WTC11 (cell line): ENCODE data around the gene SCUBE1. TPM values are rescaled to one million over a fixed set of nuclear protein-coding genes. Genes with fewer than 3 reads are reported as not detected.
A peak's percentile ranks its signal among the peaks of the same experiment; 100 is the strongest.

ENCODE experiments used
- ATAC-seq: fragments of 200-7000 bp; cut with Tn5 transposase; 2 replicates; pipeline ENCODE4 v1.10.0; 2021; ENCODE audit warnings: mild to moderate bottlenecking, moderate library complexity
- CTCF ChIA-PET: fragments of 300-600 bp; sonication (Branson Sonifier 250); formaldehyde crosslinking; loops from one replicate; lab custom pipeline; 2021; ENCODE audit warnings: antibody characterized with exemption; lab: Charles Lee
- POLR2A ChIA-PET: fragments of 350-600 bp; sonication (Branson Sonifier 250); formaldehyde crosslinking; loops from one replicate; lab custom pipeline; 2021; ENCODE audit warnings: antibody characterized with exemption; lab: Charles Lee
- DNase-seq: peaks from one replicate; pipeline ENCODE4 v3.0.0; 2021; ENCODE audit warnings: low spot score
- H3K27ac Mint-ChIP-seq: 2 replicates; pipeline ENCODE4 v1.8.0; 2021; ENCODE audit warnings: mixed read lengths
- H3K27me3 Mint-ChIP-seq: 2 replicates; pipeline ENCODE4 v1.8.0; 2021; ENCODE audit warnings: low read depth, mild to moderate bottlenecking, moderate library complexity, mixed read lengths
- H3K36me3 Mint-ChIP-seq: 2 replicates; pipeline ENCODE4 v1.8.0; 2021; ENCODE audit warnings: mixed read lengths
- H3K4me1 Mint-ChIP-seq: 2 replicates; pipeline ENCODE4 v1.8.0; 2022; ENCODE audit warnings: mixed read lengths
- H3K4me3 Mint-ChIP-seq: 2 replicates; pipeline ENCODE4 v1.8.0; 2021; ENCODE audit warnings: mild to moderate bottlenecking, moderate library complexity, mixed read lengths
- H3K9me3 Mint-ChIP-seq: 2 replicates; pipeline ENCODE4 v1.8.0; 2021; ENCODE audit warnings: mixed read lengths
- ARID4B ChIP-seq: sonication (generic); formaldehyde crosslinking; IDR thresholded peaks from 2 replicates; pipeline ENCODE4 v1.8.0; 2023; ENCODE audit warnings: missing genetic modification reagents, mild to moderate bottlenecking, borderline replicate concordance
- ATF3 ChIP-seq: sonication (generic); formaldehyde crosslinking; conservative IDR thresholded peaks from 2 replicates; pipeline ENCODE4 v1.8.1; 2022; ENCODE audit warnings: mild to moderate bottlenecking, missing genetic modification reagents
- ESRRA ChIP-seq: sonication (generic); formaldehyde crosslinking; IDR thresholded peaks from 2 replicates; pipeline ENCODE4 v1.8.1; 2022; ENCODE audit warnings: mild to moderate bottlenecking, missing genetic modification reagents, borderline replicate concordance
- ETV6 ChIP-seq: sonication (generic); formaldehyde crosslinking; IDR thresholded peaks from 2 replicates; pipeline ENCODE4 v1.8.1; 2022; ENCODE audit warnings: mild to moderate bottlenecking, missing genetic modification reagents
- FOXK1 ChIP-seq: sonication (generic); formaldehyde crosslinking; IDR thresholded peaks from 2 replicates; pipeline ENCODE4 v1.8.0; 2022; ENCODE audit warnings: mild to moderate bottlenecking, moderate library complexity, missing genetic modification reagents
- IRF2 ChIP-seq: sonication (generic); formaldehyde crosslinking; IDR thresholded peaks from 2 replicates; pipeline ENCODE4 v1.8.0; 2022; ENCODE audit warnings: low read depth, missing genetic modification reagents, borderline replicate concordance
- MAX ChIP-seq: sonication (generic); formaldehyde crosslinking; IDR thresholded peaks from 2 replicates; pipeline ENCODE4 v1.8.0; 2022; ENCODE audit warnings: mild to moderate bottlenecking, missing genetic modification reagents
- NFATC4 ChIP-seq: fragments of 250-450 bp; sonication (Bioruptor Pico); IDR thresholded peaks from 2 replicates; pipeline ENCODE4 v1.9.0; 2021; ENCODE audit warnings: mild to moderate bottlenecking
- NR1H2 ChIP-seq: sonication (generic); formaldehyde crosslinking; IDR thresholded peaks from 2 replicates; pipeline ENCODE4 v1.9.0; 2021; ENCODE audit warnings: mild to moderate bottlenecking, moderate library complexity, missing genetic modification reagents
- PRDM15 ChIP-seq: sonication (generic); formaldehyde crosslinking; IDR thresholded peaks from 2 replicates; pipeline ENCODE4 v1.8.0; 2022; ENCODE audit warnings: missing genetic modification reagents
- SMAD3 ChIP-seq: sonication (generic); formaldehyde crosslinking; IDR thresholded peaks from 2 replicates; pipeline ENCODE4 v1.8.0; 2022; ENCODE audit warnings: missing genetic modification reagents, mild to moderate bottlenecking, borderline replicate concordance
- SMAD4 ChIP-seq: sonication (generic); formaldehyde crosslinking; IDR thresholded peaks from 2 replicates; pipeline ENCODE4 v1.8.0; 2022; ENCODE audit warnings: mild to moderate bottlenecking, missing genetic modification reagents
- TCF7 ChIP-seq: sonication (generic); formaldehyde crosslinking; IDR thresholded peaks from 2 replicates; pipeline ENCODE4 v1.8.0; 2022; ENCODE audit warnings: mild to moderate bottlenecking, low read depth, missing genetic modification reagents, moderate library complexity
- ZBTB21 ChIP-seq: sonication (generic); formaldehyde crosslinking; IDR thresholded peaks from 2 replicates; pipeline ENCODE4 v1.8.1; 2023; ENCODE audit warnings: mild to moderate bottlenecking, missing genetic modification reagents, borderline replicate concordance
- ZNF423 ChIP-seq: fragments of 250-450 bp; sonication (Bioruptor Pico); IDR thresholded peaks from 2 replicates; pipeline ENCODE4 v2.1.2; 2022; ENCODE audit warnings: mild to moderate bottlenecking, moderate library complexity
- ZNF532 ChIP-seq: fragments of 250-450 bp; sonication (Bioruptor Pico); IDR thresholded peaks from 2 replicates; pipeline ENCODE4 v1.9.0; 2021; ENCODE audit warnings: mild to moderate bottlenecking, borderline replicate concordance
- ZNF671 ChIP-seq: fragments of 250-450 bp; sonication (Bioruptor Pico); IDR thresholded peaks from 2 replicates; pipeline ENCODE4 v1.8.0; 2021; ENCODE audit warnings: mild to moderate bottlenecking
- total RNA-seq: library from RNA; stranded (reverse); gene quantifications from 3 replicates; pipeline ENCODE4 v1.2.3, GENCODE V29; 2021

The SCUBE1 gene
- total RNA-seq, 1 experiment from 2014 or later, result 6.9 TPM

- Mint-ChIP-seq H3K36me3 (peaks cover 4% of the 10 kb centered on the region), H3K4me1 (peaks cover 12% of the 10 kb centered on the region), H3K9me3 (peaks cover 21% of the 10 kb centered on the region), H3K27me3 (peaks cover 3% of the 10 kb centered on the region; the same call in 1 of the 2 replicates), H3K4me3 (peak overlapping the region; percentile 24; the same call in 1 of the 2 replicates), H3K27ac (no peak overlapping the region)
- peak; percentile 96 for ATAC-seq
- TF ChIP-seq MAX (CRISPR knock-in tag), result no peak
- no peak for TF ChIP-seq ZBTB21 (CRISPR knock-in tag)
- TF ChIP-seq FOXK1 (CRISPR knock-in tag), result no peak
- no peak for TF ChIP-seq ARID4B (CRISPR knock-in tag)
- no peak for TF ChIP-seq ZNF671 (CRISPR knock-in tag)
- TF ChIP-seq TCF7 (CRISPR knock-in tag), result no peak
- no peak for TF ChIP-seq ESRRA
- TF ChIP-seq ETV6 (CRISPR knock-in tag), result no peak
- no peak for TF ChIP-seq SMAD3 (CRISPR knock-in tag)
- no peak for TF ChIP-seq NR1H2 (CRISPR knock-in tag)
- DNase-seq, result peak; percentile 62
- ChIA-PET CTCF (interaction anchor here (0.7 to 2.8 kb wide), 7 partner anchors 15 to 153 kb away, joined by 3 to 17 read pairs (median 6); no protein-coding TSS in a partner anchor), POLR2A (no interaction called here)
Observed at GRCh38 chr22:43370036-43370435, 26.9 kb upstream of the SCUBE1 start.

GRCh38 chr22:43365715-43366440 is 22.7 kb upstream of the SCUBE1 start:
- DNase-seq (no peak), ATAC-seq (no peak)
- Mint-ChIP-seq H3K27me3 (no peaks in the 10 kb centered on the region; the same call in 1 of the 2 replicates), H3K27ac (no peak overlapping the region), H3K4me1 (peaks cover 19% of the 10 kb centered on the region)
- CTCF ChIA-PET, result interaction anchor here (1.2 to 3.4 kb wide), 4 partner anchors 20 to 96 kb away, joined by 4 to 18 read pairs (median 8); no protein-coding TSS in a partner anchor
- TF ChIP-seq NFATC4 (CRISPR knock-in tag), result no peak
- TF ChIP-seq ATF3, result no peak
- no peak for TF ChIP-seq ZNF532 (CRISPR knock-in tag)
- TF ChIP-seq ETV6 (CRISPR knock-in tag), result no peak
- no peak for TF ChIP-seq IRF2 (CRISPR knock-in tag)
- no peak for TF ChIP-seq SMAD4 (CRISPR knock-in tag)
- no peak for TF ChIP-seq ZNF423
- no peak for TF ChIP-seq PRDM15
- TF ChIP-seq, all 79 proteins: peak for 0
- Mint-ChIP-seq H3K36me3 (peaks cover 4% of the 10 kb centered on the region), H3K9me3 (peaks cover 12% of the 10 kb centered on the region), H3K4me3 (no peak overlapping the region)
- POLR2A ChIA-PET, result no interaction called here
